Stimulated activated CD8-positive, alpha-beta memory T cell treated with anti-CD3 and anti-CD28 coated beads, Interleukin-7, amount 100 ng/mL, for 48 hours (primary cell): ENCODE results near the gene SPATA31A7.
"Not testable (repeated sequence)": the region's sequence is repeated elsewhere in the genome, so short reads cannot be mapped to it uniquely, and the experiment has no call there.

Experiments used
- DNase-seq, 2 donors: peaks; one replicate each; pipeline ENCODE4 v3.0.0-alpha.2; 2020; ENCODE audit warnings: low read depth in 1 of 2; ENCODE audit errors: extremely low read depth in 1 of 2

SPATA31A7 gene

DNA sequence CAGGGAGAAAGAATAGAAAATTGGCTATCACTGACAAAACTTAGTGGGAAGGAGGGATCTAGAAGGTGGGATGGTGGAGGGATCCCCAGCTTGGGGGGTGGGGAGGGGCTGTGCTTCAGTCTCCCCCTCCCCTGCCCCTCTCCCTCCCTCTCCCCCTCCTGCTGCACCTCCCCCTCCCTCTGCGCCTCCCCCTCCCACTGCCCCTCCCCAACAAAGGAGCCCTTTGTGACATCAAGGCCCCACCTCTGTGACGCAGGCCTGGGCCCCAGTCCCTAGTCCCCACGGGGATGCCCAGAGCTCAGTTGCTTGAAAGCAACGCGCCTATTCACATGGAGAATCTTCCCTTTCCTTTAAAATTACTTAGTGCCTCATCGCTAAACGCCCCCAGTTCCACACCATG is at the start of gene SPATA31A7:
Gene SPATA31A7, plus strand, starts transcription at position 301 of the 400 bp plus-strand sequence. Its CDS starts 29 bp downstream, at position 330.
- DNase-seq, result not testable (repeated sequence)

DNA sequence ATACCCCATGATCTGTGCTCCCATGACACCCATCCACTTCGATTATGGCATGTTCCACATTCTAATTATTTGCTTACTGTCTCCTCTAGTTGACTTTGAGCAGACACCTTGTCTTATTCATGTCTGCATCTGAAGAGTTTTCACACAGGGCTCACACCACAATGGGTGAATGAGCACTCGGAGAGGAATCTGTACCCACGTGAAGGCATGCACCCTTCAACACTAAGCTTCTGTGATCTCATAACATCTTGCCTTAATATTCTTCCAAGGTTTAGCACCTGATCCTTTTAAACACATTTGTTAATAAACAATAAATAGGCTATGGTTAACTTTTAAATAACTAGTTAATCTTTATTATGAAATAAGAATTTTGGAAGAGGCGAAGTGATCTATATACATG is 36.6 kb downstream of the SPATA31A7 start:
- DNase-seq, result not testable (repeated sequence)
